Breast epithelium (tissue), 3 donors: Measurements from ENCODE around the gene TET2.

ENCODE experiments used
- POLR2A ChIP-seq: fragments of 450-650 bp; IDR thresholded peaks from one replicate; pipeline ENCODE4 v1.6.1; 2016; ENCODE audit warnings: antibody characterized with exemption, mild to moderate bottlenecking, moderate library complexity
- TF ChIP-seq, protein P1 (sequence below), 3 donors: fragments of 450-650 bp; IDR thresholded peaks; one replicate each; pipeline ENCODE4 v1.5.1; 2016 to 2017; ENCODE audit warnings: antibody characterized with exemption in 3 of 3, mild to moderate bottlenecking in 3 of 3, moderate library complexity in 3 of 3

- TF ChIP-seq, protein P1, sequence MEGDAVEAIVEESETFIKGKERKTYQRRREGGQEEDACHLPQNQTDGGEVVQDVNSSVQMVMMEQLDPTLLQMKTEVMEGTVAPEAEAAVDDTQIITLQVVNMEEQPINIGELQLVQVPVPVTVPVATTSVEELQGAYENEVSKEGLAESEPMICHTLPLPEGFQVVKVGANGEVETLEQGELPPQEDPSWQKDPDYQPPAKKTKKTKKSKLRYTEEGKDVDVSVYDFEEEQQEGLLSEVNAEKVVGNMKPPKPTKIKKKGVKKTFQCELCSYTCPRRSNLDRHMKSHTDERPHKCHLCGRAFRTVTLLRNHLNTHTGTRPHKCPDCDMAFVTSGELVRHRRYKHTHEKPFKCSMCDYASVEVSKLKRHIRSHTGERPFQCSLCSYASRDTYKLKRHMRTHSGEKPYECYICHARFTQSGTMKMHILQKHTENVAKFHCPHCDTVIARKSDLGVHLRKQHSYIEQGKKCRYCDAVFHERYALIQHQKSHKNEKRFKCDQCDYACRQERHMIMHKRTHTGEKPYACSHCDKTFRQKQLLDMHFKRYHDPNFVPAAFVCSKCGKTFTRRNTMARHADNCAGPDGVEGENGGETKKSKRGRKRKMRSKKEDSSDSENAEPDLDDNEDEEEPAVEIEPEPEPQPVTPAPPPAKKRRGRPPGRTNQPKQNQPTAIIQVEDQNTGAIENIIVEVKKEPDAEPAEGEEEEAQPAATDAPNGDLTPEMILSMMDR (IDR thresholded peaks at IDR 0.05), result no peak
- no peak for TF ChIP-seq POLR2A
Observed at GRCh38 chr4:105267280-105267679, 120.6 kb downstream of the TET2 start.
